GM12873 (cell line): ENCODE data around the gene SNX15.

Experiments
- TF ChIP-seq, protein P1 (sequence below): IDR thresholded peaks from 2 replicates; pipeline ENCODE4 v1.5.1; 2012; ENCODE audit warnings: low read depth, mild to moderate bottlenecking, moderate library complexity, low read length, control low read depth; ENCODE audit not compliant: insufficient read depth; ENCODE audit errors: missing control alignments

The SNX15 gene

DNA sequence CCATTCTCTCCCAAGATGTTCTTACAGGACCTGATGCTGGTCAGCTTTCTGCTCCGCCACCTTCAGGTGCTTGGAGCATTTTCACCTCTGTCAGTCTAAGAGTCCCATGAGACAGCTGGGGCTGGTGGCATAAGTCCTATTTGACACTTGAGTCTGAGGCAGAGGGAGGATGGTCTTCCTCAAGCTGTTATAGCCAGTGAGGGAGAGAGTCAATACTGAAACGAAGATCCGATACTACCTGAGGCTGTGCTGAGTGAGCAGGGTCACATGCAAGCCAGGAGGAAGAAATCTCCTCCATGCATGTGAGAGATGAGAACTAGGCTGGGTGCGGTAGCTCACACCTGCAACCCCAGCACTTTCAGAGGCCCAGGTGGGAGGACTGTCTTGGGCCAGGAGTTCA, 62.4 kb downstream of the SNX15 start:
- TF ChIP-seq, protein P1, sequence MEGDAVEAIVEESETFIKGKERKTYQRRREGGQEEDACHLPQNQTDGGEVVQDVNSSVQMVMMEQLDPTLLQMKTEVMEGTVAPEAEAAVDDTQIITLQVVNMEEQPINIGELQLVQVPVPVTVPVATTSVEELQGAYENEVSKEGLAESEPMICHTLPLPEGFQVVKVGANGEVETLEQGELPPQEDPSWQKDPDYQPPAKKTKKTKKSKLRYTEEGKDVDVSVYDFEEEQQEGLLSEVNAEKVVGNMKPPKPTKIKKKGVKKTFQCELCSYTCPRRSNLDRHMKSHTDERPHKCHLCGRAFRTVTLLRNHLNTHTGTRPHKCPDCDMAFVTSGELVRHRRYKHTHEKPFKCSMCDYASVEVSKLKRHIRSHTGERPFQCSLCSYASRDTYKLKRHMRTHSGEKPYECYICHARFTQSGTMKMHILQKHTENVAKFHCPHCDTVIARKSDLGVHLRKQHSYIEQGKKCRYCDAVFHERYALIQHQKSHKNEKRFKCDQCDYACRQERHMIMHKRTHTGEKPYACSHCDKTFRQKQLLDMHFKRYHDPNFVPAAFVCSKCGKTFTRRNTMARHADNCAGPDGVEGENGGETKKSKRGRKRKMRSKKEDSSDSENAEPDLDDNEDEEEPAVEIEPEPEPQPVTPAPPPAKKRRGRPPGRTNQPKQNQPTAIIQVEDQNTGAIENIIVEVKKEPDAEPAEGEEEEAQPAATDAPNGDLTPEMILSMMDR, result no peak
